ENCODE measurements around the gene RASA3.
A peak's percentile ranks its signal among the peaks of the same experiment; 100 is the strongest.

The RASA3 gene

DNA sequence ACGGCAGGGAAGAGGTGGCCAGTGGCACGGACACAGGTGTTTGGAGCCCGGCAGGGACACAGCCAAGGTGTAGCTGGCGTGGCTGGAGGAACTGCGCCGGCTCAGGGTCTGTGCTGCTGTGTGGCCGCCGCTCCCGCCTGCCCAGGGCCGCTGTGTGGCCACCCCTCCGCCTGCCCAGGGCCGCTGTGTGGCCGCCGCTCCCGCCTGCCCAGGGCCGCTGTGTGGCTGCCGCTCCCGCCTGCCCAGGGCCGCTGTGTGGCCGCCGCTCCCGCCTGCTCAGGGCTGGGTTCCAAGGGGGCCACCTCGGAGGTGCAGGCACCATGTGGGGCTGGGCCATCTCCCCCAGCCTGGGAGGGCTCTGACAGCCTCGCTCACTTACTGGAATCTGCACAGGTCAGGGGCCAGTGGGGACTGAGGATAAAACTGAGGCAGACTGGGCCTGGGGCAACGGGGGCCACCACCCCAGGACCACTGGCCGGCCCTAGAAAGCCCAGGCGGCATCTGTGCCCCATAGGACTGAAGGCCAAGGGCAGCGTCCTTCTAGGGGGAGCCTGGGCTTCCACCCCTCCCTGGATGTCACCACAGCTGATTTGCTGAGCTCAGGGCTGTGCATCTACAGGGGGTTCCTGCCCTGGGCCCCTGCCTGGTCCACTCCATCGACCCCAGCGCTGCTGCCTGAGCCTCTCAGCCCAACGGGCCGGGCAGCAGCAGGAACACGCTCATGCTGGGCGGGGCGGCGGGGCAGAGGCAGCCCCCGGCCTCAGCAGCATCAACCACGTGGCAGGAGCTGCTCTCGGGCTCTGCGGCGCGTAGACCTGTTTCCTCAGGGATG, 180.1 kb downstream of the RASA3 start:
- no peak overlapping the region for H3K4me3 ChIP-seq (ENCODE audit: low read depth, low read length)
- TF ChIP-seq, protein P1, sequence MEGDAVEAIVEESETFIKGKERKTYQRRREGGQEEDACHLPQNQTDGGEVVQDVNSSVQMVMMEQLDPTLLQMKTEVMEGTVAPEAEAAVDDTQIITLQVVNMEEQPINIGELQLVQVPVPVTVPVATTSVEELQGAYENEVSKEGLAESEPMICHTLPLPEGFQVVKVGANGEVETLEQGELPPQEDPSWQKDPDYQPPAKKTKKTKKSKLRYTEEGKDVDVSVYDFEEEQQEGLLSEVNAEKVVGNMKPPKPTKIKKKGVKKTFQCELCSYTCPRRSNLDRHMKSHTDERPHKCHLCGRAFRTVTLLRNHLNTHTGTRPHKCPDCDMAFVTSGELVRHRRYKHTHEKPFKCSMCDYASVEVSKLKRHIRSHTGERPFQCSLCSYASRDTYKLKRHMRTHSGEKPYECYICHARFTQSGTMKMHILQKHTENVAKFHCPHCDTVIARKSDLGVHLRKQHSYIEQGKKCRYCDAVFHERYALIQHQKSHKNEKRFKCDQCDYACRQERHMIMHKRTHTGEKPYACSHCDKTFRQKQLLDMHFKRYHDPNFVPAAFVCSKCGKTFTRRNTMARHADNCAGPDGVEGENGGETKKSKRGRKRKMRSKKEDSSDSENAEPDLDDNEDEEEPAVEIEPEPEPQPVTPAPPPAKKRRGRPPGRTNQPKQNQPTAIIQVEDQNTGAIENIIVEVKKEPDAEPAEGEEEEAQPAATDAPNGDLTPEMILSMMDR (IDR thresholded peaks at IDR 0.05; ENCODE audit: low read depth, low read length), result no peak

DNA sequence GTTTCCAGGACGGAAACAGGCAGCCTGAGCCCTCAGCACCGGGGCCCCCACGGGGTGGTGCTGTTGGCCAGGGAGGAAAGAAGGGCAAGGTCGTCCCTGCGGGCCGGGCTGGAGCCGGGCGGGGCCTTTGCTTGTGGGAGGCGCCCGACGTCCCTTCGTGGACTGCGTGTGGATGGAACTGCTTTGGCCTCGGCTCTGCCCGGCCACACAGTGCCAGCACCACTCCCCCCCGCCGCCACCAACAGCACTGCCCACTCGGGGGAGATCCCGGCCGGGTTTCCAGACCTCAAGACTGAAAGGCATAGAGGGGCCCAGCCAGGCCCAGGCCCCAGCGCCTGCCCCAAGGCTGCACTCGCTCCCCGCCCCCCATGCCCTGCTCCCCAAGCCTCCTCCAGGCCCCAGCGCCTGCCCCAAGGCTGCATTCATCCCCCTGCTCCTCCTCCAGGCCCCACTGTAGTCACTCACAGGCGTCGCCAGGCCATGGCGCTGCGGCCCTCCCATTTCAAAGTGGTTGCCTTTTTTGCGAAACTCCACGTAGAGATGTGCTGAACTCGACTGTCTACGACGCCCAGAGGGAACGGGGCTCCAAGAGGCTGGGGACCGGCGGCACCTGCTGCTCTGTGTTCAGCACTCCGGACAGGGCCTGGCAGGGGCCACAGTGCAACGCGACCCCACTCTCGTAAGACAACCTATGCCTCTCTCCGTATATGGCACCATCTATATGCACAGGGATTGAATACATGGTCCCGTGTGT, 181.0 kb downstream of the RASA3 start:
- no peak overlapping the region for H3K4me3 ChIP-seq (ENCODE audit: low read depth, low read length)
- TF ChIP-seq, protein P1 (IDR thresholded peaks at IDR 0.05; ENCODE audit: low read depth, low read length), result peak; percentile 77

DNA sequence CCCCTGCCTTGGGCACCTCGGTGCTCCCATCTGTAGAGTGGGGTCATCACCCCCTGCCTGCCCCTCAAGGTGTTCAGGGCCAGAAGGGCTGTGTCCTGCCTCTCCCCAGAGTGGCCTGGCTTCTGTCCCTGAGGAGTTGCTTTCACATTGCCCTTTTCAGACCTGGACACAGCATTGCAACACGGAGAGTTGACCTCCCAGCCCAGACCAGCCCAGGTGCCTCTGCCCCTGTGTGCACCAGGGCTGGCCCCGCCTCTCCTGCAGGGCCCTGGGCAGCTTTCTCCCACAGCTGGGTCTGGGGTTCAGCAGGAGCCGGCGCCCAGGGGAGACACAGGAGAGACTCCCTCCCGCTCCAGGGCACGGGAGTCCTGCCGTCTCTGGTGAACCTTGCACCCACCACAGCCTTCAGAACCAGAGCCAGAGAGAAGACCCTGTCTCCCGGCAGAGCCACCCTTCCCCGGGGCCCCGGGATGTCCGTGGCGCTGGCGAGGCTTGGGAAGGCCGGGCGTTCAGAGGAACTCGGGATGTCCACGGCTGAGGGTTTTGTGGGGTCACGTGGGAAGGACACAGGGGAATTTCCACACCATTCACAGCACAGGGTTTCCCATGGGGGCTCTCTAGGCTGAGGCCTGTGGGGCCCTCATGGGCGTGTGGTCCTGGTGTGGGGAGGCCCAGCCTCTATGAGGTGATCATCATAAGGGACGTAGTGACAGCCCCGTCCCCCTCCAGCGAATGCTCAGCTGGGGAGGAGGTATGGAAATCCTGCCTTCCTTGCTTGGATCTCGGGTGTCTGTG, 181.8 kb downstream of the RASA3 start:
- TF ChIP-seq, protein P1 (IDR thresholded peaks at IDR 0.05; ENCODE audit: low read depth, low read length), result no peak
- H3K4me3 ChIP-seq (ENCODE audit: low read depth, low read length), result no peak overlapping the region

DNA sequence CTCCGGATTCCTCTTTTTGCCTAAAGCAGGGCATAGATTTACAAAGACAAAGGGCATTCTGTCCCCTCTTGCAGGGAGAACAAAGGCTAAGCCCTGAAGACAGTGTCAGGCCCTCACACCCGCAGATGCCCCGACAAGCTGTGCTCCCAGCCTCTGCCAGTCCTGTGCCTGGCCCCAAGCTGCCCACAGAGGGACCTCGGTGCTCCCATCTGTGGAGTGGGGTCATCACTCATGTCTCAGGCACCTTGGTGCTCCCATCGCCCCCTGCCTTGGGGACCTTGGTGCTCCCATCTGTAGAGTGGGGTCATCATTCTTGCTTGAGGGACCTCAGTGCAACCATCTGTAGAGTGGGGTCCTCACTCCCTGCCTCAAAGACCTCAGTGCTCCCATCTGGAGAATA, 182.9 kb downstream of the RASA3 start:
- TF ChIP-seq, protein P1 (IDR thresholded peaks at IDR 0.05; ENCODE audit: low read depth, low read length), result no peak
- no peak overlapping the region for H3K4me3 ChIP-seq (ENCODE audit: low read depth, low read length)

DNA sequence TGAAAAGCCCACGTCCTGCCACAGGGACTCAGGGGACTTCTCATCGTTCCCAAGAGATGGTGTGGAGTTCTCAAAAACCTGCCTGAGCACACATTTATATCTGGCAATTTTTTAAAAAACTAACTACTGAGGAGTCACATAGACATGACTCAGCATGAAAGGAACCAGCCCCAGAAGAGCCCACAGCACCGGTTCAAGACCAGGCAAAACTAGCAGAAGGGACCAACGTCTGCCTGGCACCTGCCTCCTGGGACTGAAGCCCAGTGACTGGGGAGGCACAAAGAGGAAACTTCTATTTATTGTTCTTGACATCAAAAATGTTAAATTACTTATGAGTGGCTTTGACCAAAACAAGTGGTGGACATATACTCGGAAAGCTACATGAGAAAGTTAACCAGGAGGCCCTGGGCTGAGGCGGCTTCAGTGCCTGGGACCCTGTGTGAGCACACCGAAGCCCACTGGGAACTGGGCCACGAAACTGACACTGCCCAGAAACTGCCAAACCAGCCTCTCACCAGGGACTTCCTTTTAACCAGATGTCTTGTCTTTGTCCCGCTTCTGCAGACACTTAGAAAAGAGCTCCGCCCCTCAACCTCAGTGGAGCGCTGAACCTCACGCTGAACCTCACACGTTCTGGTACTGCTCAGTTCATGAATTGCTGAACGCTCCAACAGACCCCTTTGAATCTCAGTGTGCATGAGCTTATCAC, 184.2 kb downstream of the RASA3 start:
- H3K4me3 ChIP-seq (ENCODE audit: low read depth, low read length), result no peak overlapping the region
- TF ChIP-seq, protein P1 (IDR thresholded peaks at IDR 0.05; ENCODE audit: low read depth, low read length), result no peak

DNA sequence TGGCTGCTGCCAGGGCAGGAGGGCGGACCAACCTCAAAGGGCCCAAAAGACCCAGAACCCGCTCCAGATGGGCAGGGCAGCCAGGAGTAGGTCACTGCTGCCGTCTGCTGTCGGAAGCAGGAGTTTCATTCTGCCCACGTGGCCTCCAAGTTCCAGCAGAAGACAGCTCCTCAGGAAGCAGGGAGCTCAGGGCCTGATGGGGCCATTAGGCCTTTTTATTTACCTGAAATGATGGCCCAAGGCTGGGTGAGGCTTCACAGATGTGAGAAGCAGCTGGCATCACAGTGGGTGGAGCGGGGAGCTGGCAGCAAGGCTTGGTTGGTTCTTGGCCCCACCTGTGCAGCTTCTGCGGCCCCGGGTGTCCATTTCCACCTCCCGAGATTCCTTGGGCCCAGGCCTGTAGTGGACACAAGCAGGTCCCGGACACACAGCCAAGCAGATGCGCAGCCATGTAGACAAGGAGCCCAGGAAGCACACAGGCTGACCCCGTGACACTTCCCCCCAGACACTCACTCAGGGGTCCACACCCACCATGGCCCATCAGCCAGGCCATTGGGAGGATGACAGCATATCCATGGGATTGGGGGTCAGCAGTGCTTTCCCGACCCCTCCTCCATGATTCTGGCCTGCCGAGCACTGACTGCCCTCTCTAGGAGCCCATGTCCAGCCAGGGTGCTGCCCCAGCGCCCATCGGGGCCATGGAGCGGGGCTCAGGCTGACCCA, 185.0 kb downstream of the RASA3 start:
- H3K4me3 ChIP-seq (ENCODE audit: low read depth, low read length), result no peak overlapping the region
- TF ChIP-seq, protein P1 (IDR thresholded peaks at IDR 0.05; ENCODE audit: low read depth, low read length), result peak; percentile 32; the same call in 1 of the 2 replicates
